ENCODE results near the gene CDHR1. TPM values are rescaled to one million over a fixed set of nuclear protein-coding genes. Genes with fewer than 3 reads are reported as not detected.

Gene CDHR1
- total and polyA plus RNA-seq, 7 donors, result 0.03 to 0.37 TPM; not detected in 5

- DNase-seq (no peak), ATAC-seq (no peak)
- Histone ChIP-seq H3K4me1 (no peaks in the 10 kb centered on the region), H3K36me3 (ENCODE audit: insufficient read depth in 1 of 2, low read depth in 1 of 2) (no peaks in the 10 kb centered on the region), H3K4me3 (no peak overlapping the region), H3K27me3 (ENCODE audit: insufficient read depth in 3 of 3, low read length in 2 of 3) (peaks cover 0 to 12% (median 7%) of the 10 kb centered on the region in 3 donors), H3K27ac (no peak overlapping the region), H3K9me3 (no peaks in the 10 kb centered on the region)
- TF ChIP-seq CTCF (IDR thresholded peaks at IDR 0.05), result no peak
- intact Hi-C loops (cut with DNase I), result loop anchor here in 1 of 2 donors (10.0 kb wide), 1 partner anchor 112 kb away; no protein-coding TSS in a partner anchor
- 72% methylated on average over 13 of the region's 13 CpGs for WGBS, 3 donors
Observed at GRCh38 chr10:84262190-84262956, 68.0 kb downstream of the CDHR1 start.

GRCh38 chr10:84263716-84264115, 69.4 kb downstream of the CDHR1 start:
- WGBS, 3 donors, result 78 to 82% (median 79%) methylated on average over 5 of the region's 5 CpGs
- Histone ChIP-seq H3K36me3 (ENCODE audit: insufficient read depth in 1 of 2, low read depth in 1 of 2) (no peaks in the 10 kb centered on the region), H3K4me3 (no peak overlapping the region), H3K9me3 (no peaks in the 10 kb centered on the region), H3K4me1 (no peaks in the 10 kb centered on the region), H3K27me3 (ENCODE audit: insufficient read depth in 3 of 3, low read length in 2 of 3) (peaks cover 0 to 2% (median under 1%) of the 10 kb centered on the region in 3 donors), H3K27ac (no peak overlapping the region)
- DNase-seq (no peak), ATAC-seq (no peak)
- TF ChIP-seq CTCF (IDR thresholded peaks at IDR 0.05), result no peak
- intact Hi-C loops (cut with DNase I), result loop anchor here in 1 of 2 donors (2.0 to 10.0 kb wide), 2 partner anchors 111 to 275 kb away; no protein-coding TSS in a partner anchor

GRCh38 chr10:84264611-84265141, 70.3 kb downstream of the CDHR1 start:
- peak; percentile 96 for TF ChIP-seq CTCF (IDR thresholded peaks at IDR 0.05)
- Histone ChIP-seq H3K27ac (no peak overlapping the region), H3K4me1 (no peaks in the 10 kb centered on the region), H3K36me3 (ENCODE audit: insufficient read depth in 1 of 2, low read depth in 1 of 2) (no peaks in the 10 kb centered on the region), H3K27me3 (ENCODE audit: insufficient read depth in 3 of 3, low read length in 2 of 3) (peaks cover 0 to 4% (median 3%) of the 10 kb centered on the region in 3 donors), H3K9me3 (no peaks in the 10 kb centered on the region), H3K4me3 (no peak overlapping the region)
- peak; percentile 52 to 73 for DNase-seq
- intact Hi-C loops (cut with DNase I), result loop anchor here (1.0 to 10.0 kb wide), 4 partner anchors 110 to 274 kb away; no protein-coding TSS in a partner anchor
- peak; percentile 89 to 94 (median 92) for ATAC-seq
- 3 to 4% (median 3%) methylated on average over 11 of the region's 11 CpGs for WGBS, 3 donors

GRCh38 chr10:84265418-84265817, 71.1 kb downstream of the CDHR1 start:
- intact Hi-C loops (cut with DNase I), result loop anchor here (1.0 to 10.0 kb wide), 4 partner anchors 109 to 273 kb away; no protein-coding TSS in a partner anchor

More at GRCh38 chr10:84265418-84265817, 71.1 kb downstream of the CDHR1 start:
- ATAC-seq, result no peak
- Histone ChIP-seq H3K27me3 (ENCODE audit: insufficient read depth in 3 of 3, low read length in 2 of 3) (peaks cover 0 to 4% (median 3%) of the 10 kb centered on the region in 3 donors), H3K36me3 (ENCODE audit: insufficient read depth in 1 of 2, low read depth in 1 of 2) (no peaks in the 10 kb centered on the region), H3K27ac (no peak overlapping the region), H3K4me1 (no peaks in the 10 kb centered on the region), H3K4me3 (no peak overlapping the region), H3K9me3 (no peaks in the 10 kb centered on the region)
- no peak for TF ChIP-seq CTCF (IDR thresholded peaks at IDR 0.05)
- 46 to 53% (median 52%) methylated on average over 4 of the region's 4 CpGs for WGBS, 3 donors
- no peak for DNase-seq
